AG09309 (cell line): ENCODE data around the gene NSD1.
A peak's percentile ranks its signal among the peaks of the same experiment; 100 is the strongest.

ENCODE experiments used
- DNase-seq: peaks from one replicate; pipeline ENCODE4 v3.0.0-alpha.2; 2010; ENCODE audit warnings: low read depth
- H3K4me3 ChIP-seq: 2 replicates; pipeline ENCODE4 v1.5.1; 2011; ENCODE audit warnings: mild to moderate bottlenecking, low read depth, low read length, moderate library complexity; ENCODE audit not compliant: control insufficient read depth
- CTCF ChIP-seq: IDR thresholded peaks from 2 replicates; pipeline ENCODE4 v1.5.1; 2011; ENCODE audit warnings: mild to moderate bottlenecking, low read depth, low read length, inconsistent platforms; ENCODE audit not compliant: insufficient read depth, control insufficient read depth; ENCODE audit errors: missing control alignments

Gene NSD1

DNA sequence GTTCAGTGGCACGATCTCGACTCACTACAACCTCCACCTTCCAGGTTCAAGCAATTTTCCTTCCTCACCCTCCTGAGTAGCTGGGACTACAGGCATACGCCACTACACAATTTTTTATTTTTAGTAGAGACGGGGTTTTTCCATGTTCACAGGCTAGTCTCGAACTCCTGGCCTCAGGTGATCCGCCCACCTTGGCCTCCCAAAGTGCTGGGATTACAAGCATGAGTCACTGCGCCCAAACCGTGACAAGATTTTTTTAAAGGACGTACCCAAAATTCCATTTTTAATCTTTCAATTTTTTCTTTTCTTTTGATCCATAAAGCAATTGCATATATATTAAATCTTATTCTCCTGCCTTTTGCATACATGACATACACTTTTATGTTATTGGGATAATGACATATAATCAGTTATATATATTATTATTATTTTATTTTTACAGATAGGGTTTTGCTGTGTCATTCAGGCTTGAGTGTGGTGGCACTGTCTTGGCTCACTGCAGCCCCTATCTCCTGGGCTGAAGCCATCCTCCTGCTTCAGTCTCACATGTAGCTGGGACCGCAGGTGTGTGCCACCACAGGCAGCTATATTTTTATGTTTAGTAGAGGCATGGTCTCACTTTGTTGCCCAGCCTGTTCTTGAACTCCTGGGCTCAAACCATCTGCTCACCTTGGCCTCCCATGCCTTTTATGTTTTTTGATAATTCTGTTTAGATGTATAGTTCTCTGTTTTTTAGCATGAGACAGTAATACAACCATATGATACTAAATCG, 98.1 kb downstream of the NSD1 start:
- no peak for DNase-seq
- H3K4me3 ChIP-seq = no peak overlapping the region
- no peak for TF ChIP-seq CTCF

DNA sequence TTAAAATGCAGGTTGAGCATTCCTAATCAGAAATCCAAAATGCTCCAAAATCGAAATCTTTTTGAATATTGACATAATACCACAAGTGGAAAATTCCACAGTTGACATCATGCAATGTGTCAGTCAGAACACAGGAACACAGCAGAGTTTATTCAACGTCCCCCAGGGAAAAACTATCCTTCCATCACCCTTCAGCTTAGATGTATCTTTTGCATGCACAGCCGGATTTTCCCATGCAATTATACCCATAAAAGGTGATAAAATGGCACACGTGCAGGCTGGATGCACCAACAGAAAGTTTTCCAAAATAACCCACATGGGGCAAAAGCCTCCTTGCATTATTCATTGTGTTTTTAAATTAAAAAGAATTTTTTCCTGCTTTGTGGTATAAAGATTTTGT, 98.8 kb downstream of the NSD1 start:
- TF ChIP-seq CTCF = no peak
- no peak overlapping the region for H3K4me3 ChIP-seq
- no peak for DNase-seq

DNA sequence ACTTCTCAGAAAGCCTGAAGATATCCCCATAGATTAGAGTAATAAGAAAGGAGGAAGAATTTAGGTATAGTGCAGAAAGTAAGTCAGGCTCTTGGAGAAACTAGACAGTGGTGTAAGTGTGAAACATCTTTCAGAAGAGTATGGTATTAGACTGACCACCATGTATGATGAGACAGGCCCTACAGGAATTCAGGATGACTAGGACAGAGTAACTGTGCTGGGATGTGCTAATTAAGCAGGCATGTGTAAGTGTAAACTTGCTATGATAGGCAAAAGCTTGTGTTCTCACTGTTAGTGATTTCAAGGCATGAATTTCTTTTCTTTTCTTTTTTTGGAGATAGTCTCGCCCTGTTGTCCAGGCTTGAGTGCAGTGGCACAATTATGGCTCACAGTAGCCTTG, 99.2 kb downstream of the NSD1 start:
- DNase-seq = peak; percentile 16
- no peak for TF ChIP-seq CTCF
- H3K4me3 ChIP-seq = no peak overlapping the region

GRCh38 chr5:177233206-177233605, 99.6 kb downstream of the NSD1 start:
- no peak for TF ChIP-seq CTCF
- H3K4me3 ChIP-seq = no peak overlapping the region
- DNase-seq = no peak

DNA sequence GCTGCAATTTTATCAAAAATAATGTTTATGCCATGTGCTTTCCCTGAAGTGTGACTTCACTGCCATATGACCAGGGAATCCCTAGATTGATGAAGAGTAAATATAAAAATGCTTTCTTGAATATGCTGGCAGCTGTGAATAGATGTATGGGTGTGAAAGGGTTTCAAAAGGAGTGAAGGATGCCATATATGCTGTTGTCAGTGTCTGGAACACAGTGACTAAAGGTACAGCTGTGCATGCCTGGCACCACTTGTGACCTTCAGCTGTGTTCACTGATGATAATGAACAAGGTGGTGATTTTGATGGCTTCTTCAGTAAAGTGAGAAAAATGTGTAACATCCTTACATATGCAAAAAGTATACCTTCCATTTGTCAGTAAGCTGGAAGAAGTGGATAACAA, 100.2 kb downstream of the NSD1 start:
- no peak for DNase-seq
- TF ChIP-seq CTCF = no peak
- H3K4me3 ChIP-seq = no peak overlapping the region

DNA sequence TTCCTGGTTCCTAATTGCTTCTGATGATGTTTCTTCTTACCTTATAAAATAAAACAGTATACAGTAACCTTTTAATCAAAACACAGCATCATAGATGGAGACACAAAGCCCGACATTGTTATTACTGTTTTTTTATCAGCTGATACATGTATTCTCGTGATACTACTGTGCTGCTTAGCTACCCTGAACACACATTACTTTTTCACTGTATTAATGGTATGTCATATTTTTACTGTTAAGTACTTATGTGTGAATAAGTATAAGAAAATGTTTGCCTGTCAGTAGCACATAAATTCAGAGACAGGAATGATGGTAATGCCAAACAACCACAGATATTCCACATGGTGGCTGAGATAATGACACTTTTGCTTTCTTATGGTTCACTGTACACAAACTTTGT, 101.3 kb downstream of the NSD1 start:
- TF ChIP-seq CTCF = no peak
- DNase-seq = no peak
- H3K4me3 ChIP-seq = no peak overlapping the region
